Adrenal gland (tissue), 12 donors: ENCODE data around the gene APOLD1. TPM values are rescaled to one million over a fixed set of nuclear protein-coding genes. Genes with fewer than 3 reads are reported as not detected.
A peak's percentile ranks its signal among the peaks of the same experiment; 100 is the strongest.

ENCODE experiments used
- DNase-seq, 7 donors: peaks; one replicate each; pipeline ENCODE4 v3.0.0-alpha.2; 2019 to 2020
- H3K27ac ChIP-seq, 5 donors: fragments of 200-600 bp; sonication (generic) in 4 of 5; 1 replicate in 3 of 5; 2 replicates in 2 of 5; pipeline versions ENCODE4 v1.5.1 to v1.8.0; 2016 to 2020; ENCODE audit warnings: mild to moderate bottlenecking in 1 of 5
- H3K27me3 ChIP-seq: fragments of 200-600 bp; 2 replicates; pipeline ENCODE4 v1.8.0; 2021
- H3K36me3 ChIP-seq, 2 donors: fragments of 200-600 bp; replicated peaks in 1 of 2; 1 replicate in 1 of 2; 2 replicates in 1 of 2; pipeline versions ENCODE4 v1.5.1 to v1.8.0; 2018 to 2022
- H3K4me1 ChIP-seq, 2 donors: fragments of 200-600 bp; replicated peaks in 1 of 2; 1 replicate in 1 of 2; 2 replicates in 1 of 2; pipeline versions ENCODE4 v1.5.1 to v1.8.0; 2018 to 2021
- H3K4me3 ChIP-seq, 4 donors: fragments of 200-600 bp; sonication (generic) in 3 of 4; one replicate each; pipeline ENCODE4 v1.5.1; 2016 to 2018
- H3K9me3 ChIP-seq, 3 donors: fragments of 200-600 bp; sonication (generic) in 1 of 3; replicated peaks in 1 of 3; 1 replicate in 2 of 3; 2 replicates in 1 of 3; pipeline versions ENCODE4 v1.5.1 to v1.8.0; 2016 to 2021
- POLR2A ChIP-seq, 2 donors: fragments of 450-650 bp; IDR thresholded peaks; one replicate each; pipeline ENCODE4 v1.6.1; 2017; ENCODE audit warnings: antibody characterized with exemption in 2 of 2, mild to moderate bottlenecking in 2 of 2, moderate library complexity in 1 of 2
- WGBS, 4 donors: extraction: QIAGEN DNeasy Blood & Tissue Kit in 2 of 4; methylation state at CpG; one replicate each; pipeline versions ENCODE4 v1.1.5 to v1.1.7; 2013 to 2017; 5-methylcytosine and 5-hydroxymethylcytosine counted together
- intact Hi-C, 2 donors: fragments of 100-400 bp; cut with DNase I; formaldehyde crosslinking; loops; one replicate each; pipeline versions ENCODE4 v1.14.1 to v1.15.0; 2022 to 2023
- microRNA counts, 2 donors: library from miRNA; unstranded; fragments of <30 nt; microRNA quantifications; one replicate each; lab custom pipeline; 2016
- microRNA-seq, 3 donors: library from miRNA; unstranded; fragments of <30 nt; microRNA quantifications; one replicate each; pipeline ENCODE4, GENCODE V29; 2017 to 2020
- polyA plus RNA-seq, 3 donors: library from polyadenylated mRNA; stranded (reverse); fragments of 200-250 nt in 2 of 3; fragments of 350-450 nt in 1 of 3; fragmentation: Illumina TruSeq in 1 of 3; extraction: RNeasy Lipid Tissue Mini Kit (QIAGEN cat#74804) in 1 of 3; gene quantifications; one replicate each; pipeline ENCODE4 v1.2.3, GENCODE V29; 2013 to 2014
- small RNA-seq, 2 donors: library from RNA; depleted of rRNA; stranded (forward); fragments of <200 nt; gene quantifications; one replicate each; pipeline ENCODE3, GENCODE V24; 2016
- total RNA-seq, 9 donors: library from RNA; depleted of rRNA in 4 of 9; stranded (reverse); fragments of >200 nt in 4 of 9; fragments of 120-200 nt in 1 of 9; fragmentation: NEBNext Ultra II Directional in 1 of 9; extraction: Animal tissue kit (Norgen Biotek cat#: 25700) in 1 of 9; gene quantifications; one replicate each; pipeline versions ENCODE4 v1.1.0 to v1.2.4, GENCODE V29; 2013 to 2023
- TF ChIP-seq, protein P1 (sequence below), 6 experiments: fragments of 450-650 bp in 4 of 6; fragments of 200-600 bp in 2 of 6; sonication (generic) in 1 of 6; IDR thresholded peaks; 1 replicate in 5 of 6; 2 replicates in 1 of 6; pipeline versions ENCODE4 v1.5.1 to v1.8.0; 2016 to 2021; ENCODE audit warnings: antibody characterized with exemption in 6 of 6, mild to moderate bottlenecking in 2 of 6, moderate library complexity in 1 of 6
- donor health status: healthy with polysubstance abuse.
- donor health status: Bipolar disorder and iron deficiency.
- donor health status: DM: yes; HTN: yes; CAD: no.
- donor health status: DM: no; HTN: no; CAD: no.
- donor health status: DM: no; HTN: no; CAD: no.
- donor health status: DM: yes; HTN: yes; CAD: no.

Gene APOLD1
- total and polyA plus RNA-seq, 12 donors = 1.2 to 11.5 (median 7.6) TPM

DNA sequence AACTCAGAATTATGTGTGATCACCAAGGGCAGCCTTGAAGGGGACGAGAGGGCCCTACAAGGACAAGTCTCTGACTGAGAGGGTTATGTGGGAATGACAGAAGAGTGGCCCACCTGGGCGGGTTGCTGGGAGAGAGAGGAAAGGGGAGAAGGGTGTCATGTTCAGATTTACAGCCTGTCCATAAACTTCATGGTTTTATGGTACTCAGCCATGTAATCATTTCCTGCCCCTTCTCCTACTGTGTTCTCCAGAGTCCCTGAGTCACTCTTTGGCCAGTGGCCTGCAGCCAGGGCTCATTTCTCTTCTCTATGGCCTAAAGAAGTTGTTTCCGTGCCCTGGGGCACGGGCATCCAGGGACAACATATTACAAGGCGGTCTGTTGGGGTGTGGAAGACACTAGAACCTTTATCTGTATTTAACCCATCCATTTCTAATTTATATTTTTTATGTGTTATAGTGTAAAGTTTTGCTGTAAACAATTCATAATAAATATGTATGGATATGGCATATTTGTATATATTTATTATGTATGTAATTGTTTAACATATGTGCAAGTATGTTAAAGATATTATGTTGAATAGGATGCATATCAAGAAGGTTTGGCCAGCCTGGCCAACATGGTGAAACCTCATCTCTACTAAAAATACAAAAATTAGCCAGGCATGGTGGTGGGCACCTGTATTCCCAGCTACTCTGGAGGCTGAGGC lies 54.6 kb downstream of the APOLD1 start:
- no peak for TF ChIP-seq POLR2A (IDR thresholded peaks at IDR 0.05)
- TF ChIP-seq, protein P1, sequence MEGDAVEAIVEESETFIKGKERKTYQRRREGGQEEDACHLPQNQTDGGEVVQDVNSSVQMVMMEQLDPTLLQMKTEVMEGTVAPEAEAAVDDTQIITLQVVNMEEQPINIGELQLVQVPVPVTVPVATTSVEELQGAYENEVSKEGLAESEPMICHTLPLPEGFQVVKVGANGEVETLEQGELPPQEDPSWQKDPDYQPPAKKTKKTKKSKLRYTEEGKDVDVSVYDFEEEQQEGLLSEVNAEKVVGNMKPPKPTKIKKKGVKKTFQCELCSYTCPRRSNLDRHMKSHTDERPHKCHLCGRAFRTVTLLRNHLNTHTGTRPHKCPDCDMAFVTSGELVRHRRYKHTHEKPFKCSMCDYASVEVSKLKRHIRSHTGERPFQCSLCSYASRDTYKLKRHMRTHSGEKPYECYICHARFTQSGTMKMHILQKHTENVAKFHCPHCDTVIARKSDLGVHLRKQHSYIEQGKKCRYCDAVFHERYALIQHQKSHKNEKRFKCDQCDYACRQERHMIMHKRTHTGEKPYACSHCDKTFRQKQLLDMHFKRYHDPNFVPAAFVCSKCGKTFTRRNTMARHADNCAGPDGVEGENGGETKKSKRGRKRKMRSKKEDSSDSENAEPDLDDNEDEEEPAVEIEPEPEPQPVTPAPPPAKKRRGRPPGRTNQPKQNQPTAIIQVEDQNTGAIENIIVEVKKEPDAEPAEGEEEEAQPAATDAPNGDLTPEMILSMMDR (IDR thresholded peaks at IDR 0.05) = no peak
- H3K4me1 ChIP-seq = peaks cover 0 to 8% of the 10 kb centered on the region in 2 donors
- intact Hi-C loops = loop anchor here in 1 of 2 donors (10.0 kb wide), 1 partner anchor 145 kb away; no protein-coding TSS in a partner anchor
- peak overlapping the region in 3 of 5 donors; percentile 6 to 57 (median 26) for H3K27ac ChIP-seq
- no peaks in the 10 kb centered on the region for H3K9me3 ChIP-seq
- no peak overlapping the region for H3K4me3 ChIP-seq
- WGBS, 4 donors = 31 to 40% (median 37%) methylated on average over 4 to 5 of the region's 5 CpGs
- DNase-seq = peak; percentile 54 to 86 (median 84)
- no peaks in the 10 kb centered on the region for H3K27me3 ChIP-seq
- H3K36me3 ChIP-seq = no peaks in the 10 kb centered on the region

DNA sequence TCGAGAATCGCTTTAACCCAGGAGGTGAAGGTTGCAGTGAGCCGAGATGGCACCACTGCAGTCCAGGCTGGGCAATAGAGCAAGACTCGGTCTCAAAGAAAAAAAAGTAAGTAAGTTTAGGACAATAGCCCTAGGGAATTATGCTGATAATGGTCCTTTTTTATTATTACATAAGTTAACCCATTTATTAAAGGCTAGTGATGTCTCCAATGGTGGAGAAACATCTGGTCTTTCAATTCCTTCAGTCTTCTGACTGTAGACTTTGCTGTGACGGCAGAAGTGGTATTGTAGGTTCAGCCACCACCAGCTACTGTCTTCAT lies 55.1 kb downstream of the APOLD1 start:
- Histone ChIP-seq H3K36me3 (no peaks in the 10 kb centered on the region), H3K4me3 (no peak overlapping the region), H3K27ac (no peak overlapping the region), H3K27me3 (no peaks in the 10 kb centered on the region), H3K4me1 (peaks cover 0 to 8% of the 10 kb centered on the region in 2 donors), H3K9me3 (no peaks in the 10 kb centered on the region)
- 89 to 93% (median 92%) methylated on average over 5 of the region's 5 CpGs for WGBS, 4 donors
- no peak for DNase-seq
- intact Hi-C loops = no loop called here
- TF ChIP-seq POLR2A (IDR thresholded peaks at IDR 0.05) = no peak
- TF ChIP-seq, protein P1 (IDR thresholded peaks at IDR 0.05) = no peak

MicroRNAs within 50 kb of the gene (microRNA counts, 767-probe panel; counts per million panel counts)
- microRNA hsa-miR-613 (lab: Ali Mortazavi, UCI) = 0 counts per million in 2 donors

Small RNAs within 50 kb of the gene (microRNA-seq; reads per million reads assigned to microRNA genes)
- 0 reads per million in 3 donors for gene MIR613

Small RNAs within 50 kb of the gene (small RNA-seq; reads per million reads assigned to genes)
- gene AC007215.1 (0 reads per million in 2 donors), gene MIR613 (0 reads per million in 2 donors)

Other genes with a start within 250 kb of the APOLD1 start
- 100 to 1,000 TPM in 6 of 9 donors, 10 to 100 TPM in 3; 36.4 to 374 (median 110) TPM for gene DUSP16, start 222.8 kb upstream of the APOLD1 start, total RNA-seq
- 100 to 1,000 TPM in 1 of 3 donors, 10 to 100 TPM in 2; 24.5 to 108 (median 32.2) TPM for gene DUSP16, start 222.8 kb upstream of the APOLD1 start, polyA plus RNA-seq
- 100 to 1,000 TPM in 8 of 9 donors, 10 to 100 TPM in 1; 53.6 to 357 (median 144) TPM for gene CREBL2, start 173.8 kb upstream of the APOLD1 start, total RNA-seq
- 100 to 1,000 TPM in 1 of 3 donors, 10 to 100 TPM in 2; 41.5 to 307 (median 50.4) TPM for gene CREBL2, start 173.8 kb upstream of the APOLD1 start, polyA plus RNA-seq
- gene GPR19, start 89.5 kb upstream of the APOLD1 start, total RNA-seq = 1 to 10 TPM in 2 of 9 donors, under 1 TPM in 4, not detected in 3; 0.56 to 1.1 (median 0.78) TPM
- 1 to 10 TPM in 2 of 3 donors, under 1 TPM in 1; 0.98 to 1.8 (median 1.1) TPM for gene GPR19, start 89.5 kb upstream of the APOLD1 start, polyA plus RNA-seq
- 10 to 100 TPM; 37.9 to 97.8 (median 64.4) TPM for gene CDKN1B, start 68.3 kb upstream of the APOLD1 start, total RNA-seq
- gene CDKN1B, start 68.3 kb upstream of the APOLD1 start, polyA plus RNA-seq = 10 to 100 TPM; 18.2 to 80.3 (median 25.3) TPM
- 10 to 100 TPM; 28.8 to 77.3 (median 45.2) TPM for gene DDX47, start 27.7 kb downstream of the APOLD1 start, total RNA-seq
- gene DDX47, start 27.7 kb downstream of the APOLD1 start, polyA plus RNA-seq = 10 to 100 TPM; 31.6 to 70.3 (median 34.0) TPM
- 10 to 100 TPM in 3 of 9 donors, 1 to 10 TPM in 5, under 1 TPM in 1; 0.33 to 22.3 (median 8.4) TPM for gene GPRC5A, start 105.9 kb downstream of the APOLD1 start, total RNA-seq
- 1 to 10 TPM; 2.0 to 4.0 (median 2.3) TPM for gene GPRC5A, start 105.9 kb downstream of the APOLD1 start, polyA plus RNA-seq
- not detected for gene GPRC5D, start 166.5 kb downstream of the APOLD1 start, total RNA-seq
- under 1 TPM in 2 of 3 donors, not detected in 1; 0.17 to 0.40 TPM for gene GPRC5D, start 166.5 kb downstream of the APOLD1 start, polyA plus RNA-seq
- 100 to 1,000 TPM in 4 of 9 donors, 10 to 100 TPM in 5; 34.3 to 165 (median 97.6) TPM for gene HEBP1, start 214.6 kb downstream of the APOLD1 start, total RNA-seq
- 100 to 1,000 TPM in 1 of 3 donors, 10 to 100 TPM in 2; 53.3 to 142 (median 53.4) TPM for gene HEBP1, start 214.6 kb downstream of the APOLD1 start, polyA plus RNA-seq